GM23248 (cell line): ENCODE data around the gene SEMA4G.

Experiments
- EZH2 ChIP-seq: fragments of 200-600 bp; sonication (generic); IDR thresholded peaks from 2 replicates; pipeline ENCODE4 v1.6.1; 2018; ENCODE audit warnings: antibody characterized with exemption, mild to moderate bottlenecking; ENCODE audit not compliant: insufficient read depth, poor library complexity, severe bottlenecking
- EZH2phosphoT487 ChIP-seq: fragments of 200-600 bp; sonication (generic); IDR thresholded peaks from 2 replicates; pipeline ENCODE4 v1.6.1; 2018; ENCODE audit warnings: antibody characterized with exemption, moderate library complexity, mild to moderate bottlenecking, low read depth; ENCODE audit not compliant: insufficient read depth

DNA sequence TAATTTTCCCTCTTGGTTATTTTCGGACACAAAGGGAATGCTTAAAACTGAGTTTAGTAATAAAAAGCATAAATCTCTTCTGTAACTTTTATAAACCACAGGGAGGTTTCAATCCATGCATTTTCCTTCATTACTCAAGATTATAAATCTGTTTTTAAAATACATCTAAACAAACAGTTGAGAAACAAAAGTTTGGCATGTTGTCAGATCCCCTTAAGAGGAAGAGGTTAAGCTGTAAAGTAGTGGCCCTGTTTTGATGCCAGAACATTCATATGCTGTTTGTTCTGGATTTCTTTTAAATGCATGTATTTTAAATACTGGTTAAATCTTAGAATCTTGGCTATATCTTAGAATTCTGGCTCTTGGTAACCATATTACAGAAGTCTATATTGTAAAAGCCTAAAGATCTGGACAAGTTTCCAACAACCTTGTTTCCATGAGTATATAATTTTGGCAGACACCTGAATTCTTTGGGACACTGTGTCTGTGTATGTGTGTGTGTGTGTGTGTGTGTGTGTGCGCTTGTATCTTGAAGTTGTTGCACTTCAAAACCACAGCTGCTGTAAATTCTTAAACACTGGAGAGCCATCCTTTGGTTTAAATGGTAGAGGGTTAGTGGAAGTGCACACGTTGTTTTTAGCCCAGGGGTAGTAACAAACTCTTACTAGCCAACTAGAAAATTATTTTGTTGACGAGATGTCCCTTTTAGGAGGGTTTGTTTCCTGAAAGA, 6.8 kb upstream of the SEMA4G start:
- no peak for TF ChIP-seq EZH2
- no peak for TF ChIP-seq EZH2phosphoT487
